ENCODE results near the gene TRAF2.
"Not testable (repeated sequence)": the region's sequence is repeated elsewhere in the genome, so short reads cannot be mapped to it uniquely, and the experiment has no call there.

The TRAF2 gene

GRCh38 chr9:136882109-136882946, 4.0 kb upstream of the TRAF2 start:
- peak; percentile 78 to 88 (median 85) for DNase-seq

GRCh38 chr9:136882947-136883283, 3.4 kb upstream of the TRAF2 start:
- not testable (repeated sequence) for DNase-seq

GRCh38 chr9:136883670-136884069, 2.6 kb upstream of the TRAF2 start:
- not testable (repeated sequence) for DNase-seq

- DNase-seq: peak; percentile 40 to 80 (median 72)
These were observed 588 bp downstream of the TRAF2 start for GRCh38 chr9:136886610-136887597.

- no peak for DNase-seq
These were observed 2.1 kb downstream of the TRAF2 start for GRCh38 chr9:136888454-136888853.

GRCh38 chr9:136889858-136890257, 3.5 kb downstream of the TRAF2 start:
- DNase-seq: no peak

GRCh38 chr9:136890661-136891060, 4.3 kb downstream of the TRAF2 start:
- no peak for DNase-seq

GRCh38 chr9:136896027-136896426, 9.7 kb downstream of the TRAF2 start:
- no peak for DNase-seq

- DNase-seq: no peak
These were observed 12.3 kb downstream of the TRAF2 start for GRCh38 chr9:136898483-136899100.

GRCh38 chr9:136899196-136899595, 12.9 kb downstream of the TRAF2 start:
- DNase-seq: no peak

- no peak for DNase-seq
These were observed 14.2 kb downstream of the TRAF2 start for GRCh38 chr9:136900556-136900955.

- no peak for DNase-seq
These were observed 14.7 kb downstream of the TRAF2 start for GRCh38 chr9:136900988-136901515.

GRCh38 chr9:136901516-136902258, 15.4 kb downstream of the TRAF2 start:
- DNase-seq: peak; percentile 47 to 76 (median 60)

- peak; percentile 76 to 84 (median 82) for DNase-seq
These were observed 16.0 kb downstream of the TRAF2 start for GRCh38 chr9:136902259-136902821.

- DNase-seq: no peak
These were observed 16.8 kb downstream of the TRAF2 start for GRCh38 chr9:136903041-136903554.

GRCh38 chr9:136906266-136906665, 19.9 kb downstream of the TRAF2 start:
- DNase-seq: no peak

GRCh38 chr9:136907011-136907914, 20.9 kb downstream of the TRAF2 start:
- no peak for DNase-seq

- DNase-seq: no peak
These were observed 24.0 kb downstream of the TRAF2 start for GRCh38 chr9:136910197-136910900.

GRCh38 chr9:136910901-136911245, 24.6 kb downstream of the TRAF2 start:
- DNase-seq: no peak
